GM21717 (cell line): ENCODE data around the gene SLC2A3.
A peak's percentile ranks its signal among the peaks of the same experiment; 100 is the strongest.
"Not testable (repeated sequence)": the region's sequence is repeated elsewhere in the genome, so short reads cannot be mapped to it uniquely, and the experiment has no call there.

Source experiments
- ATAC-seq: cut with Tn5 transposase; IDR thresholded peaks from one replicate; pipeline ENCODE4 v1.9.1; 2021; ENCODE audit warnings: mild to moderate bottlenecking, moderate library complexity; ENCODE audit not compliant: unreplicated experiment

The SLC2A3 gene

DNA sequence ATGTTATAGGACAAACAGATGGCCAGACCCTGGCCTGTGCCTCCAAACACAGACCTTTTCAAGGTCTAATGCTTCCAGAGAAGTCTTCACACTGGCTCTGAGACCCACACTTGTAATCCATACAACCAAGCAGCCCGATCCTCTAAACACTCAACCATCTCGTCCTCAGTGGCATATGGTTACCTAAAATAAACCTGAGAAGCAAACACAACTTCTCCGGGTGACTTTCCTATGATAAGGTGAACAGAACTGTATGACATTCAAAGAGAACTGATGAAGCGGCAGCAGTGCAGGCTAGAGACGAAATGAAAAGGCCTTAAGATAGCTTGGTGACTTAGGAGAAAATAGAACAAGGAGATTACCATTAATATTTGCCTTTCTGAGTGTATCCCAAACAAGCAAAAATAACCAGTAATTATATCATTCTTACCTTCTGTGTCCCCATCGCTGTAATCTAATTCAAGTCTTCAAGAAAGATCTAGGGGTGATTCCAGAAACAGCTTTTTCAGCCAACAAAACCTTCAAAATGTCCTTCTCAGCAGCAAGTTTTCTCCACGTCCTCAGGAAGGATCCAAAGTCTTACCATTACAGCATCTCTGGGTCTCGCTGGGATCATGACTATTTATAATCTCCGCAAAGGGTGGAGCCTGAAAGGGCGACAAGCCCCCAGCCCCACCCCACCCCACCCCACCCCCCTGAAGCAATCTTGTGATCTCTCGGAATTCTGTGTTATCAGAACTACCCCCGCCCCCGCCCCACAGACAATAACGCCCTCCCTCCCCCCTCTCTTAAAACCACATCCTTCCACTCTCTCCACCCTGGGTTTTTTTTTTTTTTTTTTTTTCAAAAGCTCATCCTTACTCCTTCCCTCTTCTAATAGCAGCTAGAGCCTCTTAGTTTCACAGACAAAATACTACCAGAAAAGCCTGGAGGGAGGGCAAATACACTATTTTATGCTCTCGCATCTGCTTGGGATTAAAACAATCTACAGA, at the start of gene SLC2A3:
Gene SLC2A3 (minus strand): TSS at position 598 of the 992 bp plus-strand sequence. CDS start 153 bp downstream, at position 445.
- ATAC-seq, result peak; percentile 37

- ATAC-seq, result no peak
Observed at GRCh38 chr12:7984900-7985299, 48.9 kb upstream of the SLC2A3 start.

GRCh38 chr12:7983460-7983859, 47.5 kb upstream of the SLC2A3 start:
- not testable (repeated sequence) for ATAC-seq

GRCh38 chr12:7983019-7983418, 47.0 kb upstream of the SLC2A3 start:
- not testable (repeated sequence) for ATAC-seq

GRCh38 chr12:7982332-7982735, 46.3 kb upstream of the SLC2A3 start:
- not testable (repeated sequence) for ATAC-seq

GRCh38 chr12:7981446-7981845, 45.5 kb upstream of the SLC2A3 start:
- no peak for ATAC-seq

DNA sequence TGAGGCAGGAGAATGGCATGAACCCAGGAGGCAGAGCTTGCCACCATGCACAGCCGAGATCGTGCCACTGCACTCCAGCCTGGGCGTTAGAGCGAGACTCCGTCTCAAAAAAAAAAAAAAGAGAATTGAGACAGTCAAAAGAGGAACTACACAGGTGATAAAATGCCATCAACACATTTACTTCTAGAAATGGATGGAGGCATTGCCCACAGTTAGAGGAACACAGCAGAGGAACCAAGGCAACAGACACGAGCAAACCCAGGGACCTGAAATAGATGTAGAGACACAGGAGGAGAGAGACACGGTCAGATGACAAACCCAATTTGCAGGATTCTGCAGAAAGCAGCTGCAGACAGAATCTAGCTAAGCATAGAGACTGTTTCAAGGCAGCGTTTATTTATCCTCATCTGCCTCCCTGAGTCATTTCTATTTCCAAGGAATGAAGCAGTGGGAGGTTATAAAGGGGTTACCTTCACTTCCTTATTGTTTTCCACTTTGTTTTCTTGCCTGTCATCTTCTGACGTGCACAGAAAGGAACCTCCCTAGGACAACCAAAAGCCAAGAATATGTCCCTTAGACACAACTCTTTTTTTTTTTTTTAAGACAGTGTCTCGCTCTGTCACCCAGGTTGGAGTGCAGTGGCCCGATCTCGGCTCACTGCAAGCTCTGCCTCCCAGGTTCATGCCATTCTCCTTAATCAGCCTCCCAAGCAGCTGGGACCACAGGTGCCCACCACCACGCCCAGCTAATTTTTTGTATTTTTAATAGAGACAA, 41.6 kb upstream of the SLC2A3 start:
- not testable (repeated sequence) for ATAC-seq

GRCh38 chr12:7973457-7973825, 37.5 kb upstream of the SLC2A3 start:
- no peak for ATAC-seq

GRCh38 chr12:7972734-7973456, 36.9 kb upstream of the SLC2A3 start:
- no peak for ATAC-seq

DNA sequence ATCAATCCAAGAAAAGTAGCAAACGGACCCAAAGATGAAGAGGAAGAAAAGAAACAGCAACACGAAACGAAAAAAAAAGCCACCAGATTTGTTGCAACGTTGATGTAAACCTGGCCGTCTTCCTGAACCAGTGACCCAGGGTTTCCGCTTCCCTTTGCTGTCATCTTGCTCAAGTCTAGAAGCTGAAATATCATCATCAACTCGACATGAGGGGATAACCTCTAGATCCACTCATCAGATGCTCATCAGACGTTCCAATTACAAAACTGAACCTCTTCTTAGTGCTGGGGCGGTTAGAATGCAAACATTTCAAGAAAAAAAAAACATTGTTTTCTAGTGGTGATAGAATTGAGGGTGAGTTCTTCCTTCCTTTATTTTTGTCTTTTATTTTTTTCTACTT, 36.3 kb upstream of the SLC2A3 start:
- ATAC-seq, result not testable (repeated sequence)

DNA sequence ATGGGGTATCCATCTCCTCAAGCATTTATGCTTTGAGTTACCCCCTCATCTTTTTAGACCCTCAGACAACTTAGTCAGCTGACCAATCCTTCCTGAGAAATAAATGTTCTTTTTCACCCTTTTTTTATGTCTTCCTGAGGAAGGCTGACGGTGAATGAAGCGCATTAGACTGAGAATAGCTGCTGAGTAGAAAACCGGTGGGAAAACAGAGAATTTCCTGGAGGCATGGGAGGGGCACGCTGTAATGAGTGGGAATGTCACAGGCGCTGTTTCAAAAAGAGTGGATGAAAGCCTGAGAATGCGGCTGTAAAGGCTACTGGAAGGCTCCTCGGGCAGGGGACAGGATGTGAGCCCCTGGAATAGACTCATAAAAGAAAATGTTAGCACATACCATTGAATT, 35.8 kb upstream of the SLC2A3 start:
- not testable (repeated sequence) for ATAC-seq

GRCh38 chr12:7970475-7971252, 34.7 kb upstream of the SLC2A3 start:
- ATAC-seq, result peak; percentile 89

DNA sequence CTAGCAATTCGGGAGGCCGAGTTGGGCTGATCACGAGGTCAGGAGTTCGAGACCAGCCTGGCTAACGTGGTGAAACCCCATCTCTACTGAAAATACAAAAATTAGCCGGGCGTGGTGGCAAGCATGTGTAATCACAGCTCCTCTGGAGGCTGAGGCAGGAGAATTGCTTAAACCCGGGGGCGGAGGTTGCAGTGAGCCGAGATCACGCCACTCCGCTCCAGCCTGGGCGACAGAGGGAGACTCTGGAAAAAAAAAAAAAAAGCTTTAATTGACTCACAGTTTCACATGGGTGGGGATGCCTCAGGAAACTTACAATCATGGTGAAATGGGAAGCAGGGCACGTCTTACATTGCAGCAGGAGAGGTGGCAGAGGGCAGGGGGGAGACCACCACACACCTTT, 30.6 kb upstream of the SLC2A3 start:
- no peak for ATAC-seq

DNA sequence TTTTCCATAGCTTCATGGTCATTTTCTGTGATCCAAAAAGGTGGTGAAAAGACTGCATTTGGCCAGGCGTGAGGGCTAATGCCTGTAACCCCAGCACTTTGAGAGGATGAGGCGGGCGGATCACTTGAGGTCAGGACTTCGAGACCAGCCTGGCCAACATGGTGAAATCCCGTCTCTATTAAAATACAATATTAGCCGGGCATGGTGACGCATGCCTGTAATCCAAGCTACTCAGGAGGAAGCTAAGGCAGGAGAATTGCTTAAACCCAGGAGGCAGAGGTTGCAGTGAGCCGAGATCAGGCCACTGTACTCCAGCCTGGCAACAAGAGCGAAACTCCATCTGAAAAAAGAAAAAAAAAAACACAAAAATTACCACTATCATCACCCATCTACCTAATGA, 28.7 kb upstream of the SLC2A3 start:
- ATAC-seq, result not testable (repeated sequence)

GRCh38 chr12:7961395-7962178, 25.6 kb upstream of the SLC2A3 start:
- ATAC-seq, result no peak

DNA sequence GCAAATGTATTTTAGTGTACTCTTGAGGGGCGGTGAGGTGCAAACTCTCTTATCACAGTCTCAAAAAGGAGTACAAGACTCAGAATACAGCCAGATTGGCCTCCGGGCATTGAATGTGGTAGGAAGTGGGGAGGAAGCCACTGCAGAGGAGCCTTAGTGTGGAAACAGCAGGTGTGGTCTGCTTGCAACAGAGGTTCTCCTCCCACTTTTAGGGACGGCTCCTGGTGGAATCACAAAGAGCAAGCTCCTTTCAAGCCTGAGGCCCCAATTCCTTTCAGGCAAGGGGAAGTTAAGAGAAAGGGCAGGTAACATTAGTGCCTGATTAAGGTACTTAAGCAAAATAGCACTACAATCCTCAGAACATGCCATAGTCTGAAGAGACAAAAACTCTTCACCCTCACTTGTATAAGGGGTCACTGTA, 23.7 kb upstream of the SLC2A3 start:
- ATAC-seq, result no peak

- no peak for ATAC-seq
Observed at GRCh38 chr12:7959278-7959677, 23.3 kb upstream of the SLC2A3 start.

GRCh38 chr12:7954877-7955276, 18.9 kb upstream of the SLC2A3 start:
- not testable (repeated sequence) for ATAC-seq

DNA sequence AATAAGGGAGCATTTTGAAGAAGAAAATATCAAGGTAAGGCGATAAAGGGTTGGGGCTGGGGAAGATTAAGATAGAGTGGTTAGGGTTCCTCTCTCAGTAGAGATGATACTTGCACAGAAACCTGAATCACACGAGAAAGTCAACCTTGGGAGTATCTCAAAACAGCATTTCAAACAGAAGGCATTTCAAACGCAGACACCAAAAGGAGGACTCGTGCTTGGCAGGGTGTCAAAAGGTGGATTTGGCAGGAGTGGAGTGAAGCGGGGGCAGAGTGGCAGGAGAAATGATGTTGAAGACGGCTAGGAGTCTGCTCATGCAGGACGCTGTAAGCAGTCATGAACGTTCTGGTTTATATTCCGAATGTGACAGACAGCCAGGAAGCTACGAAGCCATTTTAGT, 18.4 kb upstream of the SLC2A3 start:
- not testable (repeated sequence) for ATAC-seq
